SK-N-SH (cell line): ENCODE data around the gene SNRNP70. TPM values are rescaled to one million over a fixed set of nuclear protein-coding genes. Genes with fewer than 3 reads are reported as not detected.
A peak's percentile ranks its signal among the peaks of the same experiment; 100 is the strongest.

ENCODE experiments used
- CTCF ChIA-PET: fragments of 300-600, 350-600 bp; formaldehyde crosslinking; extraction: SDS; loops from one replicate; lab custom pipeline; 2021; lab: Yijun Ruan, JAX
- POLR2A ChIA-PET: fragments of 350-600 bp; sonication (Branson Sonifier 250); formaldehyde crosslinking; extraction: SDS; loops from one replicate; lab custom pipeline; 2020; ENCODE audit warnings: antibody characterized with exemption, inconsistent platforms; lab: Yijun Ruan, JAX
- DNase-seq: peaks from one replicate; pipeline ENCODE4 v3.0.0; 2012
- H2AFZ ChIP-seq: fragments of 200-600 bp; sonication (generic); 2 replicates; pipeline ENCODE4 v1.8.1; 2016; ENCODE audit warnings: antibody characterized with exemption, mild to moderate bottlenecking, low read depth
- H3F3A ChIP-seq: fragments of 200-600 bp; sonication (generic); replicated peaks from 2 replicates; pipeline ENCODE3; 2016; ENCODE audit warnings: antibody characterized with exemption, mild to moderate bottlenecking; ENCODE audit not compliant: insufficient read depth
- H3K27ac ChIP-seq, 2 experiments: fragments of 200-500 bp in 1 of 2; fragments of 200-600 bp in 1 of 2; sonication (Bioruptor generic) in 1 of 2; sonication (generic), shearing (Covaris generic) in 1 of 2; 2 replicates each; pipeline versions ENCODE4 v1.5.1 to v1.6.1; 2014 to 2016; ENCODE audit warnings: low read depth in 2 of 2, inconsistent platforms in 1 of 2, low read length in 1 of 2, mild to moderate bottlenecking in 1 of 2, mixed read lengths in 1 of 2
- H3K27me3 ChIP-seq: fragments of 200-600 bp; sonication (generic), shearing (Covaris generic); 2 replicates; pipeline ENCODE4 v1.6.1; 2016; ENCODE audit warnings: mixed run types; ENCODE audit not compliant: insufficient read depth
- H3K36me3 ChIP-seq, 2 experiments: fragments of 200-500 bp in 1 of 2; fragments of 200-600 bp in 1 of 2; sonication (Bioruptor generic) in 1 of 2; sonication (generic) in 1 of 2; replicated peaks in 1 of 2; 2 replicates each; pipeline versions ENCODE3 to v1.5.1; 2014 to 2016; ENCODE audit warnings: low read length in 1 of 2, mild to moderate bottlenecking in 1 of 2; ENCODE audit not compliant: insufficient read depth in 2 of 2, control insufficient read depth in 1 of 2
- H3K4me1 ChIP-seq, 2 experiments: fragments of 200-500 bp in 1 of 2; fragments of 200-600 bp in 1 of 2; sonication (Bioruptor generic) in 1 of 2; sonication (generic), shearing (Covaris generic) in 1 of 2; 2 replicates each; pipeline versions ENCODE4 v1.5.1 to v1.6.1; 2014 to 2016; ENCODE audit warnings: low read depth in 1 of 2, low read length in 1 of 2, mixed run types in 1 of 2; ENCODE audit not compliant: insufficient read depth in 2 of 2, control insufficient read depth in 1 of 2
- H3K4me2 ChIP-seq: fragments of 200-600 bp; sonication (generic), shearing (Covaris generic); 2 replicates; pipeline ENCODE4 v1.6.1; 2017; ENCODE audit warnings: mixed run types
- H3K4me3 ChIP-seq, 2 experiments: fragments of 200-500 bp in 1 of 2; fragments of 200-600 bp in 1 of 2; sonication (Bioruptor generic) in 1 of 2; sonication (generic), shearing (Covaris generic) in 1 of 2; 2 replicates each; pipeline versions ENCODE4 v1.5.1 to v1.8.1; 2014 to 2016; ENCODE audit warnings: low read depth in 2 of 2, inconsistent platforms in 1 of 2, low read length in 1 of 2, mild to moderate bottlenecking in 1 of 2, mixed read lengths in 1 of 2, moderate library complexity in 1 of 2
- H3K79me2 ChIP-seq: fragments of 200-600 bp; sonication (generic); 2 replicates; pipeline ENCODE4 v1.8.1; 2017; ENCODE audit warnings: mild to moderate bottlenecking; ENCODE audit not compliant: insufficient read depth
- H3K9ac ChIP-seq: fragments of 200-600 bp; sonication (generic); 2 replicates; pipeline ENCODE4 v1.6.1; 2017; ENCODE audit warnings: mixed run types
- H3K9me2 ChIP-seq: fragments of 200-600 bp; sonication (generic); 2 replicates; pipeline ENCODE4 v1.6.1; 2017; ENCODE audit warnings: mixed run types
- H3K9me3 ChIP-seq: fragments of 200-600 bp; sonication (generic); 2 replicates; pipeline ENCODE4 v1.6.1; 2017; ENCODE audit warnings: mixed run types, mild to moderate bottlenecking, moderate library complexity
- H4K20me1 ChIP-seq: fragments of 200-600 bp; sonication (generic); 2 replicates; pipeline ENCODE4 v1.6.1; 2017; ENCODE audit warnings: mild to moderate bottlenecking, mixed run types; ENCODE audit not compliant: insufficient read depth
- CHD2 ChIP-seq: fragments of 150-350 bp; IDR thresholded peaks from 2 replicates; pipeline ENCODE4 v1.6.1; 2018; ENCODE audit warnings: low read length; ENCODE audit not compliant: partially characterized antibody
- ELF1 ChIP-seq: IDR thresholded peaks from 2 replicates; pipeline ENCODE4 v1.4.0; 2012
- EZH2phosphoT487 ChIP-seq: fragments of 200-600 bp; sonication (generic); IDR thresholded peaks from 2 replicates; pipeline ENCODE4 v1.6.1; 2017; ENCODE audit warnings: low read depth, mixed run types, mild to moderate bottlenecking, antibody characterized with exemption, moderate library complexity, borderline replicate concordance
- FOSL2 ChIP-seq: IDR thresholded peaks from 2 replicates; pipeline ENCODE4 v1.4.0; 2012; ENCODE audit warnings: low read depth, mild to moderate bottlenecking, moderate library complexity, borderline replicate concordance
- FOXJ3 ChIP-seq: sonication (generic); formaldehyde crosslinking; IDR thresholded peaks from 2 replicates; pipeline ENCODE4 v1.5.1; 2020; ENCODE audit warnings: mild to moderate bottlenecking, missing genetic modification reagents
- GATA2 ChIP-seq: sonication (generic); formaldehyde crosslinking; IDR thresholded peaks from 2 replicates; pipeline ENCODE4 v1.5.0; 2020; ENCODE audit warnings: mild to moderate bottlenecking, missing genetic modification reagents
- MEF2A ChIP-seq: IDR thresholded peaks from 2 replicates; pipeline ENCODE4 v1.4.0; 2012; ENCODE audit warnings: low read depth, borderline replicate concordance
- MXI1 ChIP-seq: IDR thresholded peaks from 2 replicates; pipeline ENCODE4 v1.6.1; 2012; ENCODE audit warnings: mild to moderate bottlenecking, low read depth, low read length, improper control_type of control experiment
- NRF1 ChIP-seq: IDR thresholded peaks from 2 replicates; pipeline ENCODE4 v1.6.1; 2012; ENCODE audit warnings: low read depth, mild to moderate bottlenecking, low read length
- RAD21 ChIP-seq: IDR thresholded peaks from 2 replicates; pipeline ENCODE4 v1.6.1; 2012; ENCODE audit warnings: mild to moderate bottlenecking, low read length
- SIN3A ChIP-seq: IDR thresholded peaks from 2 replicates; pipeline ENCODE4 v1.6.1; 2012; ENCODE audit warnings: low read depth, mild to moderate bottlenecking, low read length, moderate library complexity, borderline replicate concordance
- YY1 ChIP-seq: IDR thresholded peaks from 2 replicates; pipeline ENCODE4 v1.4.0; 2012; ENCODE audit warnings: low read depth, mild to moderate bottlenecking
- WGBS: methylation state at CpG from one replicate; pipeline ENCODE4 v1.1.6; 2017; ENCODE audit warnings: low lambda C conversion rate; 5-methylcytosine and 5-hydroxymethylcytosine counted together
- polyA plus RNA-seq, 3 experiments: library from polyadenylated mRNA; depleted of rRNA; stranded (reverse); fragments of >200 nt; gene quantifications; 2 replicates each; pipeline ENCODE4 v1.2.3, GENCODE V29; 2012
- TF ChIP-seq, protein P1 (sequence below): IDR thresholded peaks from 2 replicates; pipeline ENCODE4 v1.6.1; 2012; ENCODE audit warnings: mild to moderate bottlenecking, low read depth, low read length, moderate library complexity
- TF ChIP-seq, protein P2 (sequence below): IDR thresholded peaks from 2 replicates; pipeline ENCODE4 v1.4.0; 2012; ENCODE audit warnings: low read depth, borderline replicate concordance
- TF ChIP-seq, protein P3 (sequence below): fragments of 200-600 bp; sonication (generic); IDR thresholded peaks from 2 replicates; pipeline ENCODE4 v1.6.1; 2017; ENCODE audit warnings: antibody characterized with exemption, mild to moderate bottlenecking, moderate library complexity

Gene SNRNP70
- polyA plus RNA-seq, 1 of the 3 experiments (the other 2 are of a cell fraction): 359 TPM

DNA sequence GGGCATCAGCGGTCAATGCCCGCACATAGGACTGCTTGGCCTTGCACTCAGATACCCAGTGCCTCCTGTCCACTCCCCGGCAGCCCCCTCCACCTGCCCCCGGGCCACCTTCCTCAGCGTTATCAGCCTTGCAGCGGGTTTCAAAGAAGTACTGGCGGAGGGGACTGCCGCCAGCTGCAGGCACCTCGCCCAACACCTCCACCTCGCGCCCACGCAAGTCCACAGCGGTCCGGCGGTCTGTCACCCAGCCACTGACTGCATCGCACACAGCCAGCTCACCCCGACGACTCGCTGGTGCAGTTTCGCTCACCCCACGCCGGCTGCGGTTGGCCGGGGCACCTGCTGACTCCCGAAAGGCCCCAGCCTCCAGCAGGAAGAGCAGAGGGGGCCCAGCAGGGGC is 23.8 kb upstream of the SNRNP70 start:
- H3K36me3 ChIP-seq: no peaks in the 10 kb centered on the region
- H3K79me2 ChIP-seq: peaks cover 64% of the 10 kb centered on the region
- no peak for TF ChIP-seq MXI1
- no peak for TF ChIP-seq NRF1
- TF ChIP-seq MEF2A: no peak
- TF ChIP-seq EZH2phosphoT487: no peak
- TF ChIP-seq FOXJ3 (CRISPR knock-in tag): no peak
- TF ChIP-seq SIN3A: no peak
- no peak for TF ChIP-seq CHD2
- TF ChIP-seq YY1: no peak
- TF ChIP-seq ELF1: no peak
- no peak for TF ChIP-seq FOSL2
- TF ChIP-seq GATA2: no peak
- TF ChIP-seq, protein P1, sequence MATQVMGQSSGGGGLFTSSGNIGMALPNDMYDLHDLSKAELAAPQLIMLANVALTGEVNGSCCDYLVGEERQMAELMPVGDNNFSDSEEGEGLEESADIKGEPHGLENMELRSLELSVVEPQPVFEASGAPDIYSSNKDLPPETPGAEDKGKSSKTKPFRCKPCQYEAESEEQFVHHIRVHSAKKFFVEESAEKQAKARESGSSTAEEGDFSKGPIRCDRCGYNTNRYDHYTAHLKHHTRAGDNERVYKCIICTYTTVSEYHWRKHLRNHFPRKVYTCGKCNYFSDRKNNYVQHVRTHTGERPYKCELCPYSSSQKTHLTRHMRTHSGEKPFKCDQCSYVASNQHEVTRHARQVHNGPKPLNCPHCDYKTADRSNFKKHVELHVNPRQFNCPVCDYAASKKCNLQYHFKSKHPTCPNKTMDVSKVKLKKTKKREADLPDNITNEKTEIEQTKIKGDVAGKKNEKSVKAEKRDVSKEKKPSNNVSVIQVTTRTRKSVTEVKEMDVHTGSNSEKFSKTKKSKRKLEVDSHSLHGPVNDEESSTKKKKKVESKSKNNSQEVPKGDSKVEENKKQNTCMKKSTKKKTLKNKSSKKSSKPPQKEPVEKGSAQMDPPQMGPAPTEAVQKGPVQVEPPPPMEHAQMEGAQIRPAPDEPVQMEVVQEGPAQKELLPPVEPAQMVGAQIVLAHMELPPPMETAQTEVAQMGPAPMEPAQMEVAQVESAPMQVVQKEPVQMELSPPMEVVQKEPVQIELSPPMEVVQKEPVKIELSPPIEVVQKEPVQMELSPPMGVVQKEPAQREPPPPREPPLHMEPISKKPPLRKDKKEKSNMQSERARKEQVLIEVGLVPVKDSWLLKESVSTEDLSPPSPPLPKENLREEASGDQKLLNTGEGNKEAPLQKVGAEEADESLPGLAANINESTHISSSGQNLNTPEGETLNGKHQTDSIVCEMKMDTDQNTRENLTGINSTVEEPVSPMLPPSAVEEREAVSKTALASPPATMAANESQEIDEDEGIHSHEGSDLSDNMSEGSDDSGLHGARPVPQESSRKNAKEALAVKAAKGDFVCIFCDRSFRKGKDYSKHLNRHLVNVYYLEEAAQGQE: no peak
- TF ChIP-seq RAD21: no peak
- TF ChIP-seq, protein P2, sequence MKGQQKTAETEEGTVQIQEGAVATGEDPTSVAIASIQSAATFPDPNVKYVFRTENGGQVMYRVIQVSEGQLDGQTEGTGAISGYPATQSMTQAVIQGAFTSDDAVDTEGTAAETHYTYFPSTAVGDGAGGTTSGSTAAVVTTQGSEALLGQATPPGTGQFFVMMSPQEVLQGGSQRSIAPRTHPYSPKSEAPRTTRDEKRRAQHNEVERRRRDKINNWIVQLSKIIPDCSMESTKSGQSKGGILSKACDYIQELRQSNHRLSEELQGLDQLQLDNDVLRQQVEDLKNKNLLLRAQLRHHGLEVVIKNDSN: no peak
- TF ChIP-seq, protein P3, sequence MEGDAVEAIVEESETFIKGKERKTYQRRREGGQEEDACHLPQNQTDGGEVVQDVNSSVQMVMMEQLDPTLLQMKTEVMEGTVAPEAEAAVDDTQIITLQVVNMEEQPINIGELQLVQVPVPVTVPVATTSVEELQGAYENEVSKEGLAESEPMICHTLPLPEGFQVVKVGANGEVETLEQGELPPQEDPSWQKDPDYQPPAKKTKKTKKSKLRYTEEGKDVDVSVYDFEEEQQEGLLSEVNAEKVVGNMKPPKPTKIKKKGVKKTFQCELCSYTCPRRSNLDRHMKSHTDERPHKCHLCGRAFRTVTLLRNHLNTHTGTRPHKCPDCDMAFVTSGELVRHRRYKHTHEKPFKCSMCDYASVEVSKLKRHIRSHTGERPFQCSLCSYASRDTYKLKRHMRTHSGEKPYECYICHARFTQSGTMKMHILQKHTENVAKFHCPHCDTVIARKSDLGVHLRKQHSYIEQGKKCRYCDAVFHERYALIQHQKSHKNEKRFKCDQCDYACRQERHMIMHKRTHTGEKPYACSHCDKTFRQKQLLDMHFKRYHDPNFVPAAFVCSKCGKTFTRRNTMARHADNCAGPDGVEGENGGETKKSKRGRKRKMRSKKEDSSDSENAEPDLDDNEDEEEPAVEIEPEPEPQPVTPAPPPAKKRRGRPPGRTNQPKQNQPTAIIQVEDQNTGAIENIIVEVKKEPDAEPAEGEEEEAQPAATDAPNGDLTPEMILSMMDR: no peak
- H3K27me3 ChIP-seq: no peaks in the 10 kb centered on the region
- H3K9me3 ChIP-seq: no peaks in the 10 kb centered on the region
- 64% methylated on average over 22 of the region's 25 CpGs for WGBS
- no peaks in the 10 kb centered on the region for H4K20me1 ChIP-seq
- H3F3A ChIP-seq: peaks cover 12% of the 10 kb centered on the region
- H3K4me3 ChIP-seq: no peak overlapping the region
- no peak overlapping the region for H2AFZ ChIP-seq
- ChIA-PET CTCF (interaction anchor here (3.0 kb wide), 1 partner anchor 68 kb away, joined by 10 read pairs; the partner anchor contains the start of genes GYS1 and RUVBL2), POLR2A (no interaction called here)
- H3K9me2 ChIP-seq: no peaks in the 10 kb centered on the region
- H3K4me2 ChIP-seq: no peak overlapping the region
- DNase-seq: peak; percentile 31
- H3K9ac ChIP-seq: no peak overlapping the region
- H3K27ac ChIP-seq: no peak overlapping the region
- H3K4me1 ChIP-seq: peaks cover 0 to 22% of the 10 kb centered on the region in 2 experiments; a peak in 2 of 4 replicates
